Dermis blood vessel endothelial cell (primary cell): ENCODE measurements around the gene MRPL19. TPM values are rescaled to one million over a fixed set of nuclear protein-coding genes. Genes with fewer than 3 reads are reported as not detected.

Experiments
- total RNA-seq: library from RNA; depleted of rRNA; stranded (reverse); fragments of >200 nt; gene quantifications from 2 replicates; pipeline ENCODE4 v1.2.3, GENCODE V29; 2014

The MRPL19 gene
- total RNA-seq, 1 donor from 2014 or later: 35.7 TPM

Other genes starting within 250 kb of the MRPL19 start
- gene EVA1A, start 85.8 kb upstream of the MRPL19 start, total RNA-seq: 66.7 and 90.5 TPM in 2 replicates
- gene GCFC2, start 64.1 kb downstream of the MRPL19 start, total RNA-seq: 16.3 and 23.7 TPM in 2 replicates